Measurements from ENCODE around the gene ATXN7L1. TPM values are rescaled to one million over a fixed set of nuclear protein-coding genes. Genes with fewer than 3 reads are reported as not detected.

Gene ATXN7L1
- total and polyA plus RNA-seq, 2 of the 8 experiments (the other 6 are each of a cell fraction or from before 2014, with no cell fraction given) = 14.3 to 34.0 TPM

DNA sequence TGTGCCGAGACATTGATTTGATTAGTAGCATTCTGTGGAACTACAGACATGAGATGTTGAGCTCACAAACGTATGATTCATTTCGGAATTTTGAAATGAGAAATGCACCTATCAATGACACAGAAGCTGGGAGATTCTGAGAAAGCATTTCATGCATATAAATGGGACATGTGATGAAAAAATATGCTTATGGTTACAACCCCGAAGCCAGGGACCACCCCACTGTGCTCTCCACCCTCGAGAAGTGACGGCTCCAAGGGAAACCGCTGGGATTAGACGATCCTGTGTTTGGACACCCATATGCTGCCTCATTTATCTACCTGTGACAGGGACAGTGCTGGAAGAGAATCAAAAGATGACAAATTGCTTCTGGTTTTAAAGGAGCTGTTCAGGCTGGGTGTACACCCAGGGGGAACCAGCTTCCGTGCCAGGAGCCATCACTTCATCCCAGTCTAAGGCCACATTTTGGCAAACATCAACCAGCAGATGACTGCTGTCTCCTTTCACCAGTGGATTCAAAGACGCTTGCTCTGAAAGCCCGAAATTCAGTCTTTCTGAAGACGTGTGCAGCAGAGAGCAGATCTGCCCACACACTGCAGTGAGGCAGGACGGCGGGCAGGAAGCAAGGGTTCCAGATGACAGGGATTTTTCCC is 109.9 kb downstream of the ATXN7L1 start:
- no peaks in the 10 kb centered on the region for H3K79me1 ChIP-seq (ENCODE audit: low read depth, low read length)
- WGBS, 2 experiments (ENCODE audit: extremely low coverage in 1 of 2, insufficient coverage in 1 of 2, insufficient read length in 1 of 2, insufficient replicate concordance in 2 of 2, low coverage in 1 of 2, low lambda C conversion rate in 2 of 2, missing lambda C conversion rate in 1 of 2) = 92% methylated on average over 14 of the region's 14 CpGs; no CpG with 5 or more reads in 1 of the 2 experiments
- H3K4ac ChIP-seq (replicated peaks; ENCODE audit: insufficient read length, low read depth, low read length) = no peak overlapping the region
- no peak overlapping the region for H2AFZ ChIP-seq (ENCODE audit: low read length)
- no peaks in the 10 kb centered on the region for H3K23me2 ChIP-seq (ENCODE audit: low read depth, low read length)
- H3K9ac ChIP-seq (replicated peaks in 1 of 4; ENCODE audit: extremely low read depth in 1 of 4, low read depth in 3 of 4, low read length in 3 of 4) = no peak overlapping the region
- no peak overlapping the region for H4K5ac ChIP-seq (ENCODE audit: insufficient read length, low read depth, low read length)
- H3K27ac ChIP-seq (ENCODE audit: low read depth, low read length) = no peak overlapping the region
- POLR2A ChIA-PET (ENCODE audit: partially characterized antibody) = interaction anchor here (1.3 kb wide), 1 partner anchor 34 kb away, joined by 4 read pairs; no protein-coding TSS in a partner anchor
- H3K79me2 ChIP-seq (ENCODE audit: control insufficient read depth in 1 of 2, insufficient read depth in 2 of 2, low read length in 2 of 2) = no peaks in the 10 kb centered on the region
- no peaks in the 10 kb centered on the region for H3K27me3 ChIP-seq (replicated peaks in 1 of 4; ENCODE audit: control insufficient read depth in 3 of 4, extremely low read depth in 1 of 4, insufficient read depth in 3 of 4, low read length in 3 of 4)
- no peak overlapping the region for H3K18ac ChIP-seq (ENCODE audit: extremely low read depth, low read length)
- no peak overlapping the region for H2AK5ac ChIP-seq (ENCODE audit: low read depth, low read length)
- H2BK120ac ChIP-seq (replicated peaks; ENCODE audit: low read depth, low read length) = no peak overlapping the region
- FAIRE-seq (no peak), DNase-seq (ENCODE audit: low read depth in 1 of 2, low spot score in 2 of 2) (no peak)
- no peak overlapping the region for H3K14ac ChIP-seq (ENCODE audit: insufficient read length)
- CTCF ChIA-PET (ENCODE audit: partially characterized antibody) = interaction anchor here (0.6 to 15.8 kb wide), 35 partner anchors 10 to 284 kb away, joined by 3 to 307 read pairs (median 5); partner anchors contain the start of gene ATXN7L1
- H4K8ac ChIP-seq (ENCODE audit: extremely low read depth, insufficient read depth, low read length) = no peak overlapping the region
- H3K36me3 ChIP-seq (ENCODE audit: control insufficient read depth in 2 of 4, insufficient read depth in 4 of 4, low read length in 3 of 4) = no peaks in the 10 kb centered on the region; a peak in 1 of 8 replicates
- H2BK20ac ChIP-seq (ENCODE audit: low read length) = no peak overlapping the region
- H3K4me3 ChIP-seq (ENCODE audit: extremely low read depth in 1 of 4, insufficient read depth in 2 of 4, low read depth in 3 of 4, low read length in 4 of 4) = no peak overlapping the region
- H2BK15ac ChIP-seq (ENCODE audit: low read length) = no peak overlapping the region
- no peak overlapping the region for H3K4me2 ChIP-seq (ENCODE audit: insufficient read depth in 1 of 2, low read depth in 2 of 2, low read length in 2 of 2)
- H3K4me1 ChIP-seq (replicated peaks in 1 of 4; ENCODE audit: control insufficient read depth in 3 of 4, insufficient read depth in 4 of 4, low read length in 3 of 4) = peaks cover 0 to 10% (median 5%) of the 10 kb centered on the region in 4 experiments; a peak in 4 of 7 replicates
- no peaks in the 10 kb centered on the region for H3K9me3 ChIP-seq (ENCODE audit: insufficient read depth in 2 of 2, low read depth in 1 of 2, low read length in 1 of 2)
- 0 out of 2 replicates have a peak overlapping the region, but pooled peaks have one; percentile 36 for H2BK5ac ChIP-seq (ENCODE audit: low read depth, low read length)
- H4K91ac ChIP-seq (replicated peaks; ENCODE audit: insufficient read length, low read length) = no peak overlapping the region
- H2BK12ac ChIP-seq (ENCODE audit: low read depth, low read length) = peak overlapping the region; percentile 88; the same call in 1 of the 2 replicates
- no peak overlapping the region for H3K23ac ChIP-seq (ENCODE audit: insufficient read length)
- no peaks in the 10 kb centered on the region for H4K20me1 ChIP-seq (replicated peaks in 1 of 2; ENCODE audit: control insufficient read depth in 1 of 2, insufficient read depth in 2 of 2, low read length in 2 of 2)
- no peak overlapping the region for H3K56ac ChIP-seq (replicated peaks; ENCODE audit: insufficient read length, low read depth, low read length)

Data from H1 (cell line).